Retina (tissue), 1 donor: ENCODE results near the gene FNIP1.
"Not testable (repeated sequence)": the region's sequence is repeated elsewhere in the genome, so short reads cannot be mapped to it uniquely, and the experiment has no call there.

Source experiments
- DNase-seq: peaks from one replicate; pipeline ENCODE4 v3.0.0-alpha.2; 2016

Gene FNIP1

DNA sequence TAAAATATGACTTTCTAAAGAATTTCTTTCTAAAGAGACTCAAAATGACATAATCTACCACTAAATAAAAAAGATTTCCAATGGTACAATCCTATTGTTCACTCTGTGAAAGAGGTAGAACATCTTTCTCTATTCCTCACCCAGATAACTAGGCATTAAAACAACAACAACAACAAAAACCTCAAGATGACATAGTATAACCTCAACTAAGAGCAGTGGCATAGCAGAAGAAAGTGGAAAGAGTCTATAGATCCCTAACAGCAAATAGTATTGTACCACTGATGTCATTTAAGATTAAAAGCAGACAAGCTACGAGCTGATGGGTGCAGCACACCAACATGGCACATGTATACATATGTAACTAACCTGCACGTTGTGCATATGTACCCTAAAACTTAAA lies 191.7 kb downstream of the FNIP1 start:
- DNase-seq = no peak

DNA sequence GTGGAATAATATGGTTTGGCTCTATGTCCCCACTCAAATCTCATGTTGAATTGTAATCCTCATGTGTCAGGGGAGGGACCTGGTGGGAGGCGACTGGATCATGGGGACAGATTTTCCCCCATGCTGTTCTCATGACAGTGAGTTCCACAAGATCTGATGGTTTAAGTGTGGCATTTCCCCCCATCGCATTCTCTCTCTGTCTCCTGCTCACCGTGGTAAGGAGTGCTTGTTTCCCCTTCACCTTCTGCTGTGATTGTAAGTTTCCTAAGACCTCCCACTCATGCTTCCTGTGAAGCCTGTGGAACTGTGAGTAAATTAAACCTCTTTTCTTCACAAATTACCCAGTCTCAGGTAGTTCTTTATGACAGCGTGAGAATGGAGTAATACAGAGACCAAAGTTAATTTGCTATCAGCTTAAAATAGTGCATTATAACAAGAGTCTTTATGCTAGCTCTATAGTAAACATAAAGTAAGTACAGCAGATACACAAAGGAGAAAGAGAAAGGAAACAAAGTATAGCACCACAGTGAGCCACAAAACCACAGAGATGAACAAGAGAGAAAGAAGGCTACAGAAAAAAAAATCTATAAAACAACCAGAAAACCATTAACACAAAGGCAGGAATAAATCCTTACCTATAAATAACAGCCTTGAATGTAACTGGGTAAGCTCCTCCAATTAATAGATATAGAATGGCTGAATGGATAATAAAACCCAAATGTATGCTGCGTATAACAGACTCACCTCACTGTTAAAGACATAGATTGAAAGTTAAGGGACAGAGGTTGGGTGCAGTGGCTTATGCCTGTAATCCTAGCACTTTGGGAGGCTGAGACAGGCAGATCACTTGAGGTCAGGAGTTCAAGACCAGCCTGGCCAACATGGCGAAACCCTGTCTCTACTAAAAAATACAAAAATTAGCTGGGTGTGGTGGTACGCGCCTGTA lies 201.5 kb downstream of the FNIP1 start:
- no peak for DNase-seq

DNA sequence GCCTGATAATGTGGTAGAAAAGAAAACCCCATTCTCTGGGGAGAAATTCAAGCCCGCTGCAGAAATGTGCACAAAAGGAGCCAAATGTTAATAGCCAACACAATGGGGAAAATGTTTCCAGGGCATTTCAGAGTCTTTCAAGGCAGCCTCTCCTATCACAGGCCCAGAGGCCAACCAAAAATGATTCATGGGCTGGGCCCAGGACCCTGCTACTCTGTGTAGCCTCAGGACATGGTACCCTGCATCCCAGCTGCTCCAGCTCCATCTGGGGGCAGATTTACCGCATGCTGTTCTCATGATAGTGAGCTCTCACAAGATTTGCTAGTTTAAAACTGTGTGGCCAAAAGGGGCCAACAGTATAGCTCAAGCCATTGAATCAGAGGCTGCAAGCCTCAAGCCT lies 202.9 kb downstream of the FNIP1 start:
- DNase-seq = no peak

DNA sequence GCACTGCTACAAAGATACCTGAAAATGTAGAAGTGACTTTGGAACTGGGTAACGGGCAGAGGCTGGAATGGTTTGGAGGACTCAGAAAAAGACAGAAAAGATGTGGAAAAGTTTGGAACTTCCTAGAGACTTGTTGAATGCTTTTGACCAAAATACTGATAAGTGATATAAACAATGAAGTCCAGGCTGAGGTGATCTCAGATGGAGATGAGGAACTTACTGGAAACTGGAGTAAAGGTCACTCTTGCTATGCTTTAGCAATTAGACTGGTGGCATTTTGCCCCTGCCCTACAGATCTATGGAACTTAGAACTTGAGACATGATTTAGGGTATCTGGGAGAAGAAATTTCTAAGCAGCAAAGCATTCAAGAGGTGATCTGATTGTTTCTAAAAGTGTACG lies 203.4 kb downstream of the FNIP1 start:
- not testable (repeated sequence) for DNase-seq
